ENCODE data around the gene DDC.
"Not testable (repeated sequence)": the region's sequence is repeated elsewhere in the genome, so short reads cannot be mapped to it uniquely, and the experiment has no call there.

The DDC gene

DNA sequence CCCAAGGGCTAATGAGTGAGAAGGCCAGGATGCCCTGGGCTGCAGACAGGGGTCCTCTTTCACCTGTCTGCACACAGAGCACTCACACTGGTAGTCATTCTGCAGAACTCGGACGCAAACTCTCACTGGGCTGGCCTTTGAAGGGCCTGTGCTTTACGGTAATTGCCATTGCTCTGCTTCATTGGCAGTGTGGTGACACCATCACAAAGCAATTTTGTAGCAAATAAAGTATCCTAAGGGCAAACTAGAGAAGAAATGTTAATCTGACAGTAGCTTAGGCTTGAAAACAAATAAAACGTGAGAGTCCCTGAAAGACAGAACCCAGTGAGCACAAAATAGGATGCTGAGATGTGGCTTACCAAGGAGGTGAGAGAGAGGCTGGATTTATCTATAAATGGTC lies 84.4 kb downstream of the DDC start:
- no peak for DNase-seq (ENCODE audit: low read depth in 2 of 2)

DNA sequence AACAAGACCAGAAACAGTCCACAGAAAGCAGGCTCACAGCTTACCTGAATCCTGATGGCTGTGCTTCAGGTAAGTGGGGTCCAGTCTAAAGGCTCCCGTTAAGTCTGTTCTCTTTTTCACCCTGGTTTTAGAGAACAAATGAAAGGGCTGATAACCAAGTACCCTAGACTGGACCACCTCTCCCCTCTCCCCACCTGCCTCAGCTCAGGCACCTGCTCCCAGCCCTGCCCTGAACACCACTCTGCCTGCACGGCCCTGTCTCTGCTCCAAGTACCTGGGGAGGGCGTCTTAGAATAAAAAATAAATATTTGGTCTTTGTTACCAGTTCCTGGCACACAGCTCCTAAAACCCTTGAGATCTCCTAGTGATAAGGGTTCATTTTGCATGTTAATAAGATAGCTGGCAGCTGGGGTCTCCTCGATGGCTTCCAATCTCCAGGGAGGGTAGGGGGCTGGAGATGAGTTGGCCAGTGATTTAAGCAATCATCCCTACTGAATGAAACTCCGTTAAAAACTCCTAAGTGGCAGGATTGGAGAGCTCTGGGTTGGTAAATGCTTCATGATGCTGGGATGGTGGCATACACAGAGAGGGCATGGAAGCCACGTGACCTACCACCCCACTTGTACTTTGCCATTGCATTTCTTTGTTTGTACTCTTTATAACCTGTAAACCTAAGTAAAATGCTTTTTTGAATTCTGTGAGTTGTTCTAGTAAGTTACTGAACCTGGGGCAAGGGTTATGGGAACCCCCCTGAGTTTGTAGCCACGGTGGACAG lies 85.3 kb downstream of the DDC start:
- no peak for DNase-seq (ENCODE audit: low read depth in 2 of 2)

DNA sequence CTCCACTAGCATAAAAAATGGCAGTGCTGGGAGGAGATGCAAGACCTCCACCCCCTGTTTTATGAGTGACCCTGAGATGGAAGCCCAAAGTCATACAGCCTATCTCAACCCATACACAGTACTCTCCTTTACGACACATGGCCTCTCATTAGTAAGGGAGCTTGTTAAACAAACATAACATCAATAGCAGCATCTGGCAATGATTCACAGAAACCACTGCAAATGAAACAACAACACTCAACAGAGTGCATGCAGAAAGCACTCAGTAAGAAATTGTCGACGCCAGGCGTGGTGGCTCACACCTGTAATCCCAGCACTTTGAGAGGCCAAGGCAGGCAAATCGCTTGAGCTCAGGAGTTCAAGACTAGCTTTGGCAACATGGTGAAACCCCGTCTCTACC lies 87.6 kb downstream of the DDC start:
- no peak for DNase-seq (ENCODE audit: low read depth in 2 of 2)

DNA sequence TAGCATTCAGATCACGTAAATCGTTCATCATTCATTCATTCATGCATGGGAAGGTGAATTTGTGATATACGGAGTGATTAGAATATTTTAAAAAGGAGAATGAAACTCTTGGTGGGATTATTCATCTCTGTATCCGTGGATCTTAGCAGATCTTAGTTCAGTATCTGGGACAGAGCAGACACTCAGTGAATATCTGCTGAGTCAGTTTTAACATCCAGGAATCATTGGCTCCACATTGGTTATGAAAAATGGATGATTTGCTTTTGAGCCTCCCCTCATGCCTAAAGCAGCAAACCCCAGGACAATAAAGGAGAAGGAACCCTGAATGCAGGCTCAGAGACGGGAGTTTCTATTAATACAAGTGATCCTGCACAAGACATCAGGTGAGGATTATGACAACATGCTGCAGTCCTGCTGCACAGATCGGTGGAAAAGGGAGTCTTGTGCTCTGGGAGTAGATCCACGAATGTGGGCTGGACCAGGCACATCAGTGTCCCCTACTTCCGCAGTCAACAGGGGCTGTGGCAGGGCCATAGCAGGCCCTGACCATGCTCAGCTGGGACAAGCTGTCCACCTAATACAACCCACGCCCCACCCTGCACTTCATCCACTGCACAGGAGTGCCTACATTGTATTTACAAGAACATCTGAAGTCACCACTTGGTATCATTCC lies 88.1 kb downstream of the DDC start:
- DNase-seq (ENCODE audit: low read depth in 2 of 2) = no peak

DNA sequence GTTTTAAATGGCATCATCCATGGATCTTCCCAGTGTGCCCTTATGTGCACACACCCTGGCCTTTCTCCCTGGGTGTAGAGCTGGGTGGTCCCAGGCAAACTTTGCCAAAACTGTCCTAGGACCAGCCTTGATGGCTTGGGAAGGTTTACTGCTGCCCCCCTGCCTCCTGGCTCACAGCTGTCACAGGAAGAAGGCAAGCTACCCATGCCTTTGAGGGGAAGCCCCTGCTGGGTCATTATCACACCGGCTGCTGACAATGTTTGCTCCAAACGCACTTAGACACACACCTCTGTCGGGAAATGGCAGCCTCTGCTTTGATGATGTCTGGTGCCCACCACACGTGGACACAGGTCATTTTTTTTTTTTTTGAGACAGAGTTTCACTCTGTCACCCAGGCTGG lies 89.9 kb downstream of the DDC start:
- no peak for DNase-seq (ENCODE audit: low read depth in 2 of 2)

DNA sequence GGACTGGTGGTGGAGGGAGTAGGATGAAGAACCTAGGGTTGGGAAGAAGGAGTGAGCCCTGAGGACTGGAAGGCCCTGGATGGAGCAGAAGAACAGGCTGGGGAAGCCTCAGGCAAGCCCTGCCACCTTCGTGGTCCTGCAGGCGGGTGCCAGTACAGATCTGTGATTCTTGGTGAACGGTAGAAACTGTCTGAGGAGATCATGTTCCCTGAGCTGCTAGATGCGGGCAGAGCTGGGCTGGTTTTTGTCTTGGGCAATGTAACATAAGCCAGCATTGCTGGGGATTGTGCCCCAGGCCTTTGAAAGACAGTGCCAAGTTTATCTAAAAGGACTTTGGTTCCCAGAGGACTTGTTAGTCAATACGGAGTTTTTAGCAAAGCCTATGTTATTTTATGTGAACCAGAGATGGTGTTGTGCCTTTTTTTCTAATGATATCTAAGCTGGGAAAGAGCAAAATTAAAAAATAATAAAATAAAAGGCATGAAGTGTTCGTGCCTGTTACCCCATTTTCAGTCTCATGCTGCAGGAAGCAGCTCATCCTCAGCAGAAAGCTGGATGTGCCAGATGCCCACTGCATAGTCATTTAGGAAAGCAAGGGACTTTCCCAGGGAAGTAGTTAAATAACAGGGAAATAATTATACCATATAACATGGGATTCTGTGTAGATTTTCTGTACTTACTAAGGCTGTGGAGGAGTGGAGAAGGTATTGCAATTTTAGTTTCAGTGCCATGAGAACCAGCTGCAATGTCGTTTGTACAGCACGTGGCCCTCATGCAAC lies 90.6 kb downstream of the DDC start:
- no peak for DNase-seq (ENCODE audit: low read depth in 2 of 2)

DNA sequence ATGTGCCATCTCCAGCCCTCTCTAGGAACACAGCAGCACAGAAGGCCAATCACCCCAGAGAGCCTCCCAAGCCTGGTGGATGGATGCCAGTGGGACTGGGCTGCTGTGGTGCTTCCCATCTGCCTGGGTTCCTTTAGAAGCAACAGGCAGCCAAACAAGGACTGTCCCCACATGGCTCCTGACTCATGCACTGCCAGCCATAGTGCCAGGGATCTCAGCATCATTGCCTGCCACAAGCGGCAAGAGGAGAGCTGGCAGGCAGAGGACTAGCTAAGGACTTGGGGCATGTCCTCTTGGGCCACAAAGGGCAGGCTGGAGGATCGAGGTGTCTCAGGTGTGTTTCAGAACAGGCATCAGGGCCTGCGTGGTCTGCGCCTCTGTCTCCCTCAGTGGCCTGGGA lies 91.7 kb downstream of the DDC start:
- no peak for DNase-seq (ENCODE audit: low read depth in 2 of 2)

DNA sequence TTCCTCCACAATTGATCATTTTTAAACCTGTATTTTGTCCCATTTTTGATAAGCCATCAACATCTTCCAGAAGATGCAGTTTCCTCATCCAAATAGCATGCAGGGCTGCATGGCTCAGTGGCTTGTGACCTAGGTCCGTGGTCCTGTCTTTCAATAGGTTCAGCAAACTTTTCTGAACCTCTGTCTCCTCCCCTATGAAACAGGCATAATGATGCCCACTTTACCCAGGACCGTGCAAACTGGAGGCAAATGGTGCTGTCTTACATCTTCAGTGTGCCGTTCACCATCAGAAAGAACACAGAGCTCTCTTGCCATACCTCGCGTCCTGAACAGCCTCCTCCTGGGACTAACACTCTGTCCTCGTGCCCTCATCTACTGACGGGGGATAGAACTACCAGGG lies 92.8 kb downstream of the DDC start:
- DNase-seq (ENCODE audit: low read depth in 2 of 2) = no peak

DNA sequence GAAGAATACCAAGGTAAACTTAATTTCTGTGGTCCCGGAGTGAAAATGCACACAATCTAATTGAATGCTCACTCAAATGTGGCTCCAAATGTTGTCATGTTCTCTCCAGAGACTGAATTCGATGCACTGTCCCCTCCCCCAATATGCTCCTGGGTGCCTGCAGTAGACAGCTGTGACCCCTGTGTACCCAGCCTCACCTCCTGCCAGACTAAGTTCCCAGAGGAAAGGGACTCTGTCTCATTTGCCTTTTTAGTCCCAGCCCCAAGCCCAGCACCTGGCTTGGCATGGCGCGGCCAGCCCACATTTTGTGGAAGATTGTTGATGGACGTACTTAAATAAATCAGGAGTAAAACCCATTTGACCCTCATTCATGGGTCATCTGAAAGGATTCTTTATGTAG lies 93.2 kb downstream of the DDC start:
- DNase-seq (ENCODE audit: low read depth in 2 of 2) = no peak

DNA sequence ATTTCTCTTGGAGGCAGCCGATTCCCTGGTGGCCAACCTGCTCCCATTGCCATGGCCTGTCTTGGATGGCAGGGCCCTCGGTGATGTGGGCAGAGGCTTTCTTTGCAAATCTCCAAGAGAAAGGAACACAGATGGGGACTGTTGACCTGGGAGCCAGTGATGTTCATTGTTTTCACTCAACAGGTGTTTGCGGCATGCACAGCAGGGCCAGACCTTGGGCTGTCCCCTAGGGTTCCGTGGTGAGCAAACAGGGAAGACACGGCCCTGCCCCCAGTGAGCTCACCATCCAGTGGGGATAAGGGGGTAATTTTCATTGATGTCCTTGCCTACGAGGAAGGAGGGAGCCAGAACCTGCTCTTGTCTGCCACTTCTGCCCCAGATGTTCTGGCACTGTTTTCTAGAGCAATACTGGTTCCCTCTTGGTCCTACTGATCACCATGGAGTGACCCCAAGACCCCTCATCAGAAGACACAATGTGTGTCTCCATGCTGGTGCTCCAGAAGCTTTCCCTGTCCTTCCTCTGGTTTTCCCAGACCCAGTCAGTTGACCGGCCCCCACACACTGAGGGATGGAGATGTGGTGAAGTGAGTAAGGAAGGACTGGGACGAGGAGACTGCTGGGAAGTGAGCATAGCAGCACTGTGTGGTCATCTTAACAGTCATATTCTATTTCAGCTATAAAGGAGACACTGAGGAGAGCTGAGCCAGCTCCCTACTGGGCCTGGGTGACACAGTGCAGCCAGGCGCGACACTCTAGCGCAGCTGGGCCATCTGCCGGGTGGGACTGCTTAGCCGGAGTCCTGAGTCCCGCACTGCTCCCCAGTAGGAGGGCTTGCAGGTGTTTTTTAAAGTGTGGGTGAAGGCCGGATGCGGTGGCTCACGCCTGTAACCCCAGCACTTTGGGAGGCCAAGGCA lies 94.7 kb downstream of the DDC start:
- DNase-seq (ENCODE audit: low read depth in 2 of 2) = no peak

DNA sequence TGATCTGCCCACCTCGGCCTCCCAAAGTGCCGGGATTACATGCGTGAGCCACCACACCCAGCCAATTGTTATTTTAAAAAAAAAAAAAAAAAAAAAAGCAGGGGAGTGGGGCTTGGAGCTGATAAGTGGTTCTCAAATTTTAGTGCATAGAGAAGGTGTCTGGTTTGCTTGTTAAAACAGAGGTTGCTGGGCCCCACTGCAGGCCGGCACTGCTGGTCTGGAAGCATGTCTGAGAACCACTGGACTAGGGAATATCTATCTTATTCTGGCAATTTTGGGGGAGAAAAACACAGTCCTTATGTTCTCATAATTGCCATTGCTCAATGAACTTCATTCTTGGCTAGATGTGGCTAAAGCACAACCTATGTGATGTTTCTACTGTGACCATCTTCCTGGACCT lies 96.0 kb downstream of the DDC start:
- no peak for DNase-seq (ENCODE audit: low read depth in 2 of 2)

DNA sequence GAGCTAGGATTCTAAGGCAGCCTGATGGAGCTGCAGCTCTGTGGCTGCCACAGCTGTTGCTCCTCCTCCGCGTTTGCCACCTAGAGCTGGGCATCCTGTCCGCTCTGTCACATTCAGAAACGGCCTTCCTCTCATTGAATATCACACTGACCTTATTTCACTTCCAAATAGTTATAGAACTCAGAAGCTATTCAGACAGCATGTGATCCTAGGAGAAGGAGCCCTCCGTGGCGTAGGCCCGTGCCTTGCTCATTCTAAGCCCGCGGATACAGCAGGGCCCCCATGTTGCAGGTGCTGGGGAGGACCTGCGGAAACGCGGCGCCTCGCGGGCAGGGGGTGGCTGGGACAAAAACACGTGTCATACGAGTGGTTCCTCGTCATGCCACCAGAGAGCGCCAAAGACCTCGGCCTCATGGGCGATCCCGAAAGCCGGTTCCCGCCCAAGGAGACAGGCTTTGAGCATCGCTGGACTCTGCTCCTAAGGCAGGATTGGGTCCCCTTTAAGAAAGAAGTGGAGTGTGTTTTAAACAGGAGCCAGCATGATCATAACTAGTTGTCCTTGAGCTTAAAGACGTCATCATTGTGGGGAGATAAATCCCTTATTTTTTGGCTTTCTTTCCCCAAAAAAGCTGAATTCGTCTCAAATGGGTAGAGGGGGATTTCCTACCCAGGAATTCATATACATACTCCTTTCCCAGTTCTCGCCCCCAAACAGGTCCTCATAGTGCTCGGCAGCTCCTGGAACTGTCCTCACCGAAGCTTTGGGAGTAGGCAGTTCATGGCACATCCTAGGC lies 97.2 kb downstream of the DDC start:
- peak; percentile 64 to 68 for DNase-seq (ENCODE audit: low read depth in 2 of 2)

DNA sequence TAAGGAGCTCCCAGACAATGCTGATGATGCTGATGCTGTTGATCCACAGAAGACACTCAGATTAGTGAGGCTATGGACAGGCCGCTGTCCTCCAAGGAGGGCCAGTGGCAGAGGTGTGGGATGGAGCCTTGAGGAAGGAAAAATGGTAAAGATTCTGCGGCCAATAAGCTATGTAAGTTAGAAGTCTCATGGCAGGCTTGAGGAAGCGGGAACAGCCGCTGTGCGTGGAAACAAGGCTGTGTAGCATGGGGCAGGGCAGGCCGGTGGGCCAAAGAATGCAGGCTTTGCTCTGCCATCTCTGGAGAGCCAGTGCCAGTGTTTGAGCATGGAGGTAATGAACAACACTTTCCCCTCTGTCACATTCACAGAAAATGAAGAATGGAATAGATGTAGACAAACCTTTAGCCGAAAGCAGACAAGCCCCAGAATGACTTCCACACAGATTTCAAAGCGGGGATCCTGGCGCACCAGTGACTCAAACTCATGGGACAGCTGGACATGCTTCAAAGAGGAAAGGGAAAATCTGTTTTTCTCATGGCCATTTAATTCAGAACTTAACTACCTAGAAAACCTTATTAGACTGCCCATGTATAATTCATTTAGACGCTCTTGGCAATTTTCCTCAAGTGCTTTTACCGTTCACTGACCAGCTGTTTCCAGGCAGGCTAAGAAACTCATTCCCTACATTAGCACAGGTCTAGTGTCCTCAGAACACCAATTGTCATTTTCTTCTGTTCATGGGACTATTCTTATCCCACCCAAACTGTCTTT lies 98.2 kb downstream of the DDC start:
- DNase-seq (ENCODE audit: low read depth in 2 of 2) = no peak

DNA sequence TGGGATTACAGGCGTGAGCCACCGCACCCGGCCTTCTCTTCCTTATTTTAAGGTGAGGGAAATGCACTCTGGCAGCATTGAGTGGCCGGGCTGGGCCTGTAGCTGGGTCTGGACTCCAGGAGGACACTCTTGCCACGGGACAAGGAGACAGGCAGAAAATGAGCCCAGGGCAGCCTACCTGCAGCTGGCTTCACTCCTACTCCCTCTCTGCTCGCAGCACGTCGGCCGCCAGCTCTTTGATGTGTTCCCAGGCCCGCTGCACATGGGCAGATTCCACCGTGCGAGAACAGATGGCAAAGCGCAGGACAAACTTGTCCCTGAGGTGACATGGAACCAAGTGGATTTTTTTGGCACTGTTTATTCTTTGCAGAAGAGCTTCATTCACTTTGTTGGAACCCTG lies 102.2 kb downstream of the DDC start:
- no peak for DNase-seq (ENCODE audit: low read depth in 2 of 2)

DNA sequence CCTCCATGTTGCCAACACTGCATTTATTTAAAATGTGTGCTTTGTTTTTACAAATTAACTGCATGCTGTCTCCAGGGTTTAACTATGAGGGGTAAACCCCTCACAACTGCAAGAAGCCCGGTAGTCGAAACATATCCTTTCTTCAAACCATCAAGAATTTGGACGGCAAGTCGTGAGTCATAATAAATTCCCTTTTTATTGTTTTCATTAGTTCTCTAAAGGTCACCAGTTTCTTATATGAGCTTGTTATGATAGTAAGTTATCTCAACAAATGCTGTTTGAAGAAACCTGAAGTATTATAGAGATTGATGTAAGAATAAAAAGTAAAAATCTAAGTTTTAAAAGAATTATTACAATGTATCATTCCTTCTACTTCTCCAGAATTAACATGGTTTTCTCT lies 102.8 kb downstream of the DDC start:
- DNase-seq (ENCODE audit: low read depth in 2 of 2) = no peak

DNA sequence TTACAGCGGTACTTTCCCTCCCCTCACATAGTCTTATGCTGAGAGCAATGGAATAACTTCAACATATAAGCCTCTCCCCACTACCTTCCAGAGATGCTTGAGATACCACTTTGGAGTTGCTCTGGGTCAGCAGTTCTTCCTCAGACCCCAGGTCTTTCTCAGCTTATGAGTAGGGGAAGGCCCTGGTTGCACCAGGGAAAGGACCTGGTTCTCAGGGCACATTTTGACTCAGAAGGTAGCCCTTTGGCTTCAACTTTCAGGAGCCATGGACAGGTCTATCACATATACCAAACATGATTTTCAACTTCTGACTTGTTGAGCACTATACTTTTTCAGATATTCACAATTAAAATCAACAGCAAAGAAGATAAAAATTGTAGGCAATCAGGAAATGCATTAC lies 103.5 kb downstream of the DDC start:
- DNase-seq (ENCODE audit: low read depth in 2 of 2) = no peak

DNA sequence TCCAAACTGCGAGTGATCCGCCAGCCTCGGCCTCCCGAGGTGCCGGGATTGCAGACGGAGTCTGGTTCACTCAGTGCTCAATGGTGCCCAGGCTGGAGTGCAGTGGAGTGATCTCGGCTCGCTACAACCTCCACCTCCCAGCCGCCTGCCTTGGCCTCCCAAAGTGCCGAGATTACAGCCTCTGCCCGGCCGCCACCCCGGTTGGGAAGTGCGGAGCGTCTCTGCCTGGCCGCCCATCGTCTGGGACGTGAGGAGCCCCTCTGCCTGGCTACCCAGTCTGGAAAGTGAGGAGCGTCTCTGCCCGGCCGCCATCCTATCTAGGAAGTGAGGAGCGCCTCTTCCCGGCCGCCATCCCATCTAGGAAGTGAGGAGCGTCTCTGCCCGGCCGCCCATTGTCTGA lies 106.0 kb downstream of the DDC start:
- DNase-seq (ENCODE audit: low read depth in 2 of 2) = not testable (repeated sequence)

DNA sequence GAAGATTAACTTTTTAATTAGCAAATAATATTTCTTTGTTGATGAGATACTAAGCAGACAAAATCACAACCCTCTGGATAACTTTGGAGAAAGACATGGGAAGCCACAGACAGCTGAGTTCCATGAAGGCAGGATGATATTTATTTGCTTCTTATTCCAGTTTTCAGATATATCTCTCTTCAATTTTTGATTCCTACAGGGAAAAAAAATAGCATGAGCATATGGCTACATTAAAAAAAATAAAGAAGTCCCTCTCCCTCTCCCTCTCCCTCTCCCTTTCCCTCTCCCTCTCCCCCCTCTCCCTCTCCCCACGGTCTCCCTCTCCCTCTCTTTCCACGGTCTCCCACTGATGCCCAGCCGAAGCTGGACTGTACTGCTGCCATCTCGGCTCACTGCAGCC lies 106.6 kb downstream of the DDC start:
- not testable (repeated sequence) for DNase-seq (ENCODE audit: low read depth in 2 of 2)

DNA sequence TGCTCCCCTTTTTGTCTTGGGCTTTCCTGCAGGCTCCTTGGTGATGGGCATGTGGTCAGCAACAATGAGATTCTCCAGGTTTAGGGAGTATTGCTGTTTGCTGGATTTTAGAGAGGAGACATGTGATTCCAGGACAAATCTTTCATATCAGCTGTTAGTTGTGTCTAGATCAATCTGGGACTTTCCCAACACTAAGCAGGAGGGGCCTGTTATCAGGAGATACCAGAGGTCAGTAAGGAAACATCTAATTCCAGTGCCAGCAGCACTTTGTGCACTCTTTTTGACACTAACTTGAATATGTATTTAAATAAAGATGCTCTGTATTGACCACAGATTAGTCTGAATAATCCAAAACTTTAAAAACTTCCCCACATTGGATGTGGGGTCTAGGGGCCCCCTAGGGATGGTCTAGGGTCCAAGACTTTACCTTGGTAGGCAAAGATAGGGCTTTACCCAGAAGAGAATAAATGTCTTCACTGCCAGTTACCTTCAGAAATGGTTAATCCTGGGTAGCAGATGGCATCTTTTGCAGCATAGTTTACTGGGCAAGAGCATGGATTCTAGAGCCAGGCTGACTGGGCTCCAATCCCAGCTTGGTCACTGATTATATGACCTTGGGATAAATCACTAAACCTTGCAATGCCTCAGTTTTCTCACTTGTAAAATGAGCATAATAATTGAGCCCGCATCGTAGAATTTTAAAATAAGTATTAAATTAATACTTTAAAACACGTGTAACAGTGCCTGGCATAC lies 108.7 kb downstream of the DDC start:
- no peak for DNase-seq (ENCODE audit: low read depth in 2 of 2)
